Endothelial cell of umbilical vein (primary cell): ENCODE results near the gene LCOR.

Experiments
- EZH2 ChIP-seq: IDR thresholded peaks from 2 replicates; pipeline ENCODE4 v1.6.1; 2012; ENCODE audit warnings: borderline replicate concordance, low read depth, mild to moderate bottlenecking, moderate library complexity, low read length, inconsistent platforms; ENCODE audit not compliant: severe bottlenecking
- JUN ChIP-seq: IDR thresholded peaks from 2 replicates; pipeline ENCODE4 v1.6.1; 2011; ENCODE audit warnings: borderline replicate concordance, low read depth; ENCODE audit not compliant: insufficient read length, insufficient read depth
- POLR2A ChIP-seq: IDR thresholded peaks from 2 replicates; pipeline ENCODE4 v1.6.1; 2012; ENCODE audit warnings: low read depth, mild to moderate bottlenecking, control low read depth, low read length
- POLR2AphosphoS5 ChIP-seq: IDR thresholded peaks from 2 replicates; pipeline ENCODE4 v1.6.1; 2012; ENCODE audit warnings: low read depth, mild to moderate bottlenecking, control low read depth, low read length, moderate library complexity; ENCODE audit not compliant: insufficient read depth
- TF ChIP-seq, protein P1 (sequence below): IDR thresholded peaks from 2 replicates; pipeline ENCODE4 v1.6.1; 2011; ENCODE audit not compliant: insufficient read depth, insufficient read length
- TF ChIP-seq, protein P2 (sequence below), 2 donors: IDR thresholded peaks; 1 replicate in 1 of 2; 2 replicates in 1 of 2; pipeline ENCODE4 v1.5.1; 2011; ENCODE audit warnings: low read length in 2 of 2, mild to moderate bottlenecking in 2 of 2, moderate library complexity in 2 of 2, control low read depth in 1 of 2, inconsistent platforms in 1 of 2, low read depth in 1 of 2; ENCODE audit not compliant: insufficient read depth in 1 of 2; ENCODE audit errors: extremely low read depth in 1 of 2

- TF ChIP-seq, protein P1, sequence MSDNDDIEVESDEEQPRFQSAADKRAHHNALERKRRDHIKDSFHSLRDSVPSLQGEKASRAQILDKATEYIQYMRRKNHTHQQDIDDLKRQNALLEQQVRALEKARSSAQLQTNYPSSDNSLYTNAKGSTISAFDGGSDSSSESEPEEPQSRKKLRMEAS = no peak
- TF ChIP-seq, protein P2, sequence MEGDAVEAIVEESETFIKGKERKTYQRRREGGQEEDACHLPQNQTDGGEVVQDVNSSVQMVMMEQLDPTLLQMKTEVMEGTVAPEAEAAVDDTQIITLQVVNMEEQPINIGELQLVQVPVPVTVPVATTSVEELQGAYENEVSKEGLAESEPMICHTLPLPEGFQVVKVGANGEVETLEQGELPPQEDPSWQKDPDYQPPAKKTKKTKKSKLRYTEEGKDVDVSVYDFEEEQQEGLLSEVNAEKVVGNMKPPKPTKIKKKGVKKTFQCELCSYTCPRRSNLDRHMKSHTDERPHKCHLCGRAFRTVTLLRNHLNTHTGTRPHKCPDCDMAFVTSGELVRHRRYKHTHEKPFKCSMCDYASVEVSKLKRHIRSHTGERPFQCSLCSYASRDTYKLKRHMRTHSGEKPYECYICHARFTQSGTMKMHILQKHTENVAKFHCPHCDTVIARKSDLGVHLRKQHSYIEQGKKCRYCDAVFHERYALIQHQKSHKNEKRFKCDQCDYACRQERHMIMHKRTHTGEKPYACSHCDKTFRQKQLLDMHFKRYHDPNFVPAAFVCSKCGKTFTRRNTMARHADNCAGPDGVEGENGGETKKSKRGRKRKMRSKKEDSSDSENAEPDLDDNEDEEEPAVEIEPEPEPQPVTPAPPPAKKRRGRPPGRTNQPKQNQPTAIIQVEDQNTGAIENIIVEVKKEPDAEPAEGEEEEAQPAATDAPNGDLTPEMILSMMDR (IDR thresholded peaks at IDR 0.05; ENCODE audit: extremely low read depth in 1 of 2, insufficient read depth in 1 of 2, low read depth in 1 of 2, low read length in 2 of 2) = no peak
- no peak for TF ChIP-seq POLR2A
- no peak for TF ChIP-seq POLR2AphosphoS5
- TF ChIP-seq EZH2 = no peak
- no peak for TF ChIP-seq JUN
These were observed 58.5 kb downstream of the LCOR start for GRCh38 chr10:96890580-96890979.
